Stimulated activated CD4-positive, alpha-beta T cell treated with anti-CD3 and anti-CD28 coated beads, Interleukin-15, amount 100 ng/mL, for 48 hours (primary cell): Measurements from ENCODE around the gene IFITM1.
A peak's percentile ranks its signal among the peaks of the same experiment; 100 is the strongest.
"Not testable (repeated sequence)": the region's sequence is repeated elsewhere in the genome, so short reads cannot be mapped to it uniquely, and the experiment has no call there.

Source experiments
- DNase-seq, 2 donors: peaks; one replicate each; pipeline ENCODE4 v3.0.0-alpha.2; 2020; ENCODE audit warnings: low read depth in 2 of 2

IFITM1 gene

GRCh38 chr11:344836-345578, 31.2 kb downstream of the IFITM1 start:
- no peak for DNase-seq

GRCh38 chr11:346529-346928, 32.7 kb downstream of the IFITM1 start:
- DNase-seq, result no peak

GRCh38 chr11:349270-349954, 35.6 kb downstream of the IFITM1 start:
- DNase-seq, result not testable (repeated sequence)

- not testable (repeated sequence) for DNase-seq
These were observed 36.3 kb downstream of the IFITM1 start for GRCh38 chr11:350033-350722.

- no peak for DNase-seq
These were observed 36.9 kb downstream of the IFITM1 start for GRCh38 chr11:350723-351255.

GRCh38 chr11:351411-351810, 37.6 kb downstream of the IFITM1 start:
- no peak for DNase-seq

- no peak for DNase-seq
These were observed 38.7 kb downstream of the IFITM1 start for GRCh38 chr11:352456-353031.

GRCh38 chr11:353179-353873, 39.5 kb downstream of the IFITM1 start:
- DNase-seq, result no peak

GRCh38 chr11:355581-356458, 42.0 kb downstream of the IFITM1 start:
- peak; percentile 83 to 84 for DNase-seq

GRCh38 chr11:356610-357009, 42.8 kb downstream of the IFITM1 start:
- no peak for DNase-seq

GRCh38 chr11:357582-357981, 43.7 kb downstream of the IFITM1 start:
- no peak for DNase-seq

- no peak for DNase-seq
These were observed 44.4 kb downstream of the IFITM1 start for GRCh38 chr11:358129-358800.

GRCh38 chr11:359181-359714, 45.4 kb downstream of the IFITM1 start:
- peak in 1 of 2 donors; percentile 23 for DNase-seq

GRCh38 chr11:360326-361280, 46.8 kb downstream of the IFITM1 start:
- no peak for DNase-seq

- no peak for DNase-seq
These were observed 49.0 kb downstream of the IFITM1 start for GRCh38 chr11:362642-363442.

- DNase-seq, result not testable (repeated sequence)
These were observed 49.6 kb downstream of the IFITM1 start for GRCh38 chr11:363443-363805.

- DNase-seq, result peak; percentile 28 to 30
These were observed 50.3 kb downstream of the IFITM1 start for GRCh38 chr11:363948-364761.
